GM12878 (cell line): ENCODE data around the gene PSMD11. TPM values are rescaled to one million over a fixed set of nuclear protein-coding genes. Genes with fewer than 3 reads are reported as not detected.

Experiments used
- ATAC-seq: fragments of 200-7000 bp; cut with Tn5 transposase; 3 replicates; pipeline ENCODE4 v1.9.1; 2020; ENCODE audit warnings: mild to moderate bottlenecking, moderate library complexity
- BruUV-seq: library from RNA; stranded (reverse); fragments of 400-500 nt; replicated peaks from 2 replicates; lab custom pipeline; 2021; lab: Mats Ljungman, UMichigan
- CTCF ChIA-PET: fragments of 300-600 bp; sonication (Branson Sonifier 250); formaldehyde crosslinking; extraction: SDS; loops from one replicate; lab custom pipeline; 2021; ENCODE audit warnings: inconsistent platforms; lab: Yijun Ruan, JAX
- POLR2A ChIA-PET: fragments of 350-600 bp; formaldehyde crosslinking; extraction: SDS; loops from one replicate; lab custom pipeline; 2021; ENCODE audit warnings: inconsistent platforms; lab: Charles Lee
- RAD21 ChIA-PET: fragments of 300-600 bp; sonication (Branson Sonifier 250); formaldehyde crosslinking; loops from one replicate; lab custom pipeline; 2023; ENCODE audit warnings: antibody characterized with exemption; ENCODE audit not compliant: unreplicated experiment; lab: Charles Lee
- SMC1A ChIA-PET: fragments of 300-600 bp; sonication (Branson Sonifier 250); formaldehyde crosslinking; loops from one replicate; lab custom pipeline; 2023; ENCODE audit not compliant: unreplicated experiment, uncharacterized antibody; lab: Charles Lee
- DNase-seq: peaks from one replicate; pipeline ENCODE4 v3.0.0-alpha.2; 2011; ENCODE audit warnings: low read depth, low spot score
- FAIRE-seq: peaks from 3 replicates; lab custom pipeline; 2011; peaks lifted over from hg19 to GRCh38; lab: Jason Lieb, UNC
- H2AFZ ChIP-seq: 2 replicates; pipeline ENCODE4 v1.6.0; 2011; ENCODE audit warnings: low read depth, low read length, control low read depth; ENCODE audit not compliant: control insufficient read depth
- H3K27ac ChIP-seq: 2 replicates; pipeline ENCODE4 v1.5.1; 2011; ENCODE audit warnings: control low read depth; ENCODE audit not compliant: control insufficient read depth, insufficient read depth
- H3K27me3 ChIP-seq, 2 experiments: replicated peaks in 1 of 2; 2 replicates each; pipeline versions ENCODE4 v1.6.0 to v1.6.1; 2011; ENCODE audit warnings: low read length in 1 of 2; ENCODE audit not compliant: control insufficient read depth in 2 of 2, insufficient read depth in 2 of 2
- H3K36me3 ChIP-seq, 2 experiments: 2 replicates each; pipeline ENCODE4 v1.5.1; 2011; ENCODE audit warnings: low read length in 1 of 2; ENCODE audit not compliant: control insufficient read depth in 2 of 2, insufficient read depth in 2 of 2
- H3K4me1 ChIP-seq: 2 replicates; pipeline ENCODE4 v1.6.1; 2011; ENCODE audit warnings: mild to moderate bottlenecking, low read length, moderate library complexity, mixed read lengths; ENCODE audit not compliant: control insufficient read depth, insufficient read depth
- H3K4me2 ChIP-seq: 2 replicates; pipeline ENCODE4 v1.6.0; 2011; ENCODE audit warnings: control low read depth; ENCODE audit not compliant: control insufficient read depth, insufficient read depth
- H3K4me3 ChIP-seq: fragments of 200-600 bp; sonication (generic); 2 replicates; pipeline ENCODE4 v1.5.1; 2016
- H3K79me2 ChIP-seq: 2 replicates; pipeline ENCODE4 v1.6.0; 2011; ENCODE audit warnings: low read length; ENCODE audit not compliant: control insufficient read depth, insufficient read depth
- H3K9ac ChIP-seq: 2 replicates; pipeline ENCODE4 v1.8.0; 2011; ENCODE audit warnings: low read length, control low read depth, mixed read lengths; ENCODE audit not compliant: control insufficient read depth, insufficient read depth
- H3K9me3 ChIP-seq: replicated peaks from 3 replicates; pipeline ENCODE4 v1.5.1; 2011; ENCODE audit warnings: mild to moderate bottlenecking, low read length; ENCODE audit not compliant: control insufficient read depth, insufficient read depth
- H4K20me1 ChIP-seq: 2 replicates; pipeline ENCODE4 v1.6.0; 2011; ENCODE audit not compliant: control insufficient read depth, insufficient read depth
- CHD1 ChIP-seq: IDR thresholded peaks from 2 replicates; pipeline ENCODE4 v1.6.1; 2012; ENCODE audit warnings: low read depth, low read length, improper control_type of control experiment
- CREB1 ChIP-seq: IDR thresholded peaks from 2 replicates; pipeline ENCODE4 v1.6.1; 2012; ENCODE audit warnings: low read depth, mild to moderate bottlenecking, inconsistent platforms
- HDAC2 ChIP-seq: fragments of 200-600 bp; sonication (generic); IDR thresholded peaks from 2 replicates; pipeline ENCODE4 v1.6.1; 2017
- MTA2 ChIP-seq: fragments of 450-650 bp; IDR thresholded peaks from 2 replicates; pipeline ENCODE4 v1.6.1; 2016; ENCODE audit warnings: low read depth, mild to moderate bottlenecking, moderate library complexity
- NBN ChIP-seq: fragments of 450-650 bp; IDR thresholded peaks from 2 replicates; pipeline ENCODE4 v1.6.1; 2016
- PML ChIP-seq: IDR thresholded peaks from 2 replicates; pipeline ENCODE4 v1.6.1; 2012; ENCODE audit warnings: low read length, inconsistent platforms
- SRF ChIP-seq, 2 experiments: IDR thresholded peaks; 2 replicates each; pipeline ENCODE4 v1.6.1; 2011; ENCODE audit warnings: low read depth in 2 of 2, low read length in 2 of 2, mild to moderate bottlenecking in 1 of 2, moderate library complexity in 1 of 2
- ZNF207 ChIP-seq: fragments of 450-650 bp; IDR thresholded peaks from 2 replicates; pipeline ENCODE4 v1.6.1; 2014; ENCODE audit warnings: antibody characterized with exemption, mild to moderate bottlenecking, borderline replicate concordance
- ZNF217 ChIP-seq: fragments of 450-650 bp; IDR thresholded peaks from 2 replicates; pipeline ENCODE4 v1.6.1; 2017; ENCODE audit warnings: antibody characterized with exemption, mild to moderate bottlenecking
- WGBS: methylation state at CpG from one replicate; pipeline ENCODE4 v1.1.6; 2016; ENCODE audit warnings: low lambda C conversion rate; ENCODE audit not compliant: insufficient replicate concordance, insufficient coverage; ENCODE audit errors: missing lambda C conversion rate; 5-methylcytosine and 5-hydroxymethylcytosine counted together
- in situ Hi-C: fragments of 300-500 bp; cut with MboI; formaldehyde crosslinking; loops from 9 replicates; pipeline ENCODE4 v1.14.3; 2018; ENCODE audit warnings: mixed read lengths
- intact Hi-C: fragments of 100-400 bp; cut with micrococcal nuclease; formaldehyde crosslinking; loops from one replicate; pipeline ENCODE4 v1.14.2; 2022; ENCODE audit not compliant: unreplicated experiment
- polyA plus RNA-seq, 11 experiments: library from polyadenylated mRNA; depleted of rRNA in 4 of 11; unstranded in 6 of 11; stranded (reverse) in 5 of 11; fragments of >200 nt; fragmentation: Nextera tagmentation in 4 of 11; fragmentation: Illumina TruSeq in 1 of 11; extraction: Ambion mirVana in 4 of 11; extraction: Trizol in 1 of 11; gene quantifications; 1 replicate in 1 of 11; 2 replicates in 10 of 11; pipeline versions ENCODE4 v1.2.1 to v1.2.3, GENCODE V29; 2011 to 2016; ENCODE audit warnings: inconsistent platforms in 2 of 11, missing spikeins in 2 of 11, low read depth in 1 of 11
- total RNA-seq, 4 experiments: library from RNA; depleted of rRNA in 3 of 4; stranded (reverse); fragments of >200 nt in 3 of 4; fragmentation: Illumina TruSeq in 1 of 4; extraction: Trizol in 1 of 4; gene quantifications; 2 replicates each; pipeline versions ENCODE4 v1.2.1 to v1.2.3, GENCODE V29; 2013 to 2021
- TF ChIP-seq, protein P1 (sequence below): IDR thresholded peaks from 2 replicates; pipeline ENCODE4 v1.6.1; 2012; ENCODE audit warnings: improper control_type of control experiment, low read depth, low read length; ENCODE audit not compliant: insufficient replicate concordance

Gene PSMD11
- total and polyA plus RNA-seq, 10 of the 15 experiments (the other 5 are each of a cell fraction or from before 2014, with no cell fraction given): 84.1 to 319 (median 120) TPM

DNA sequence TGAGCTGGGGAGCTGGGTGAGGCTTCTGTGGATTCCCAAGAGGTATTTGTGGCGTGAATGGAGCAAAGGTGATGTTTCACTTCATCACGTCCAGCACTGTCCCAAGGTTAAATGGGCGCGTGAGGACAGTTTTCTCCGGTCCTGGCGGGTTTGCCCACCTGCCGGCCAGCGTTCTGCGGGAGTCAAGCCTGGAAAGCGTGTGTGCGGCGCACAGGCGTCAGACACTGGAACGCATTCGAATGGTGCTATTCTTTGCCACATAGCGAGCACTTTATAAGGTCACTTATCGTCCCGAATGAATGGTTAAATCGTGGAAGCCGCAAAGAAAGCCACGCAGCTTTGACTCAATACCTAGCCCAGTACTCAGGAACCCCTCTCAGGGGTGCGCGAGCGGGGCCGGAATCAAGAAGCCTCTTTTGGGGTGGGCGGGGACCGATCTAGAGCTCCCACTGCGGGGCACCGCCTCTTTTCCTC is 446 bp upstream of the PSMD11 start:
- Histone ChIP-seq H3K4me2 (peak overlapping the region; percentile 100), H3K27me3 (no peaks in the 10 kb centered on the region), H3K9me3 (no peaks in the 10 kb centered on the region; the same call in 2 of the 3 replicates), H3K27ac (no peak overlapping the region), H3K4me3 (peak overlapping the region; percentile 77), H3K36me3 (peaks cover 0 to 6% of the 10 kb centered on the region in 2 experiments; a peak in 2 of 4 replicates), H4K20me1 (no peaks in the 10 kb centered on the region; the same call in 1 of the 2 replicates), H2AFZ (peak overlapping the region; percentile 96), H3K4me1 (peaks cover 3% of the 10 kb centered on the region), H3K79me2 (peaks cover 41% of the 10 kb centered on the region), H3K9ac (peak overlapping the region; percentile 52)
- ATAC-seq: no peak; the same call in 1 of the 3 replicates
- no peak for FAIRE-seq
- no TSS peak for BruUV-seq
- CTCF ChIA-PET: interaction anchor here (0.5 to 6.3 kb wide), 42 partner anchors 8 to 433 kb away, joined by 3 to 102 read pairs (median 4); partner anchors contain the start of gene MYO1D
- in situ Hi-C loops (no loop called here), intact Hi-C loops (loop anchor here (2.0 kb wide), 1 partner anchor 191 kb away; no protein-coding TSS in a partner anchor)
- DNase-seq: no peak
- RAD21 ChIA-PET: interaction anchor here (0.7 to 2.0 kb wide), 13 partner anchors 18 to 433 kb away, joined by 3 to 9 read pairs (median 4); partner anchors contain the start of genes C17orf75, CDK5R1 and MYO1D
- SMC1A ChIA-PET: interaction anchor here (0.9 to 2.2 kb wide), 10 partner anchors 18 to 313 kb away, joined by 3 to 8 read pairs (median 4); no protein-coding TSS in a partner anchor
- POLR2A ChIA-PET: interaction anchor here (0.6 to 1.3 kb wide), 3 partner anchors 25 to 319 kb away, joined by 3 to 5 read pairs (median 3); no protein-coding TSS in a partner anchor
- 8% methylated on average over 25 of the region's 29 CpGs for WGBS
- TF ChIP-seq ZNF217 (peak; percentile 68; the same call in 1 of the 2 replicates), SRF (IDR thresholded peaks at IDR 0.05; ENCODE audit: low read depth in 2 of 2, low read length in 2 of 2) (peak; percentile 69 to 90), MTA2 (0 out of 2 replicates have a peak, but pooled peaks have one; percentile 14), CREB1 (no peak)

DNA sequence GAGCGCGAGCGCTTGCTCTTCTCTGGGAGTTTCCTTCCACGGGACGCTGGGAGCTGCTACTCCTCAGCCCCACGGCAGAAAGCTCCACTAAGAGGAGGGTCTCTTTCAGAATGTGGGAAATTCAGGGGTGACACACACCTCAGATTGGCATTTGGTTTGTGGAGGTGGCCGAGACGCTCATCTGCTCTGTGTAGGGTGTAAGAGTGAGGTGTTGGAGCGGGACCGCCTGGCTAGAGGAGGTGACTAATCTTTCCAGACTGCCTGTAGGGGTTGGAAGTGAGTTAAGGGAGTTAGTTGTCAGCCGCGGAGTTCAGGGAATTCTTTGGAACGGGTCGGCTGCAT is 735 bp downstream of the PSMD11 start:
- ChIA-PET RAD21 (interaction anchor here (1.1 to 2.0 kb wide), 5 partner anchors 42 to 283 kb away, joined by 3 to 4 read pairs (median 3); partner anchors contain the start of gene CDK5R1), POLR2A (interaction anchor here (0.5 kb wide), 1 partner anchor 21 kb away, joined by 3 read pairs; no protein-coding TSS in a partner anchor), CTCF (interaction anchor here (1.1 to 6.3 kb wide), 11 partner anchors 9 to 310 kb away, joined by 3 to 102 read pairs (median 6); no protein-coding TSS in a partner anchor), SMC1A (interaction anchor here (0.9 to 2.2 kb wide), 7 partner anchors 17 to 338 kb away, joined by 3 to 8 read pairs (median 3); no protein-coding TSS in a partner anchor)
- 2% methylated on average over 14 of the region's 14 CpGs for WGBS
- H3K4me1 ChIP-seq: peaks cover 3% of the 10 kb centered on the region
- H4K20me1 ChIP-seq: no peaks in the 10 kb centered on the region; the same call in 1 of the 2 replicates
- no peak for TF ChIP-seq CHD1
- TF ChIP-seq, protein P1, sequence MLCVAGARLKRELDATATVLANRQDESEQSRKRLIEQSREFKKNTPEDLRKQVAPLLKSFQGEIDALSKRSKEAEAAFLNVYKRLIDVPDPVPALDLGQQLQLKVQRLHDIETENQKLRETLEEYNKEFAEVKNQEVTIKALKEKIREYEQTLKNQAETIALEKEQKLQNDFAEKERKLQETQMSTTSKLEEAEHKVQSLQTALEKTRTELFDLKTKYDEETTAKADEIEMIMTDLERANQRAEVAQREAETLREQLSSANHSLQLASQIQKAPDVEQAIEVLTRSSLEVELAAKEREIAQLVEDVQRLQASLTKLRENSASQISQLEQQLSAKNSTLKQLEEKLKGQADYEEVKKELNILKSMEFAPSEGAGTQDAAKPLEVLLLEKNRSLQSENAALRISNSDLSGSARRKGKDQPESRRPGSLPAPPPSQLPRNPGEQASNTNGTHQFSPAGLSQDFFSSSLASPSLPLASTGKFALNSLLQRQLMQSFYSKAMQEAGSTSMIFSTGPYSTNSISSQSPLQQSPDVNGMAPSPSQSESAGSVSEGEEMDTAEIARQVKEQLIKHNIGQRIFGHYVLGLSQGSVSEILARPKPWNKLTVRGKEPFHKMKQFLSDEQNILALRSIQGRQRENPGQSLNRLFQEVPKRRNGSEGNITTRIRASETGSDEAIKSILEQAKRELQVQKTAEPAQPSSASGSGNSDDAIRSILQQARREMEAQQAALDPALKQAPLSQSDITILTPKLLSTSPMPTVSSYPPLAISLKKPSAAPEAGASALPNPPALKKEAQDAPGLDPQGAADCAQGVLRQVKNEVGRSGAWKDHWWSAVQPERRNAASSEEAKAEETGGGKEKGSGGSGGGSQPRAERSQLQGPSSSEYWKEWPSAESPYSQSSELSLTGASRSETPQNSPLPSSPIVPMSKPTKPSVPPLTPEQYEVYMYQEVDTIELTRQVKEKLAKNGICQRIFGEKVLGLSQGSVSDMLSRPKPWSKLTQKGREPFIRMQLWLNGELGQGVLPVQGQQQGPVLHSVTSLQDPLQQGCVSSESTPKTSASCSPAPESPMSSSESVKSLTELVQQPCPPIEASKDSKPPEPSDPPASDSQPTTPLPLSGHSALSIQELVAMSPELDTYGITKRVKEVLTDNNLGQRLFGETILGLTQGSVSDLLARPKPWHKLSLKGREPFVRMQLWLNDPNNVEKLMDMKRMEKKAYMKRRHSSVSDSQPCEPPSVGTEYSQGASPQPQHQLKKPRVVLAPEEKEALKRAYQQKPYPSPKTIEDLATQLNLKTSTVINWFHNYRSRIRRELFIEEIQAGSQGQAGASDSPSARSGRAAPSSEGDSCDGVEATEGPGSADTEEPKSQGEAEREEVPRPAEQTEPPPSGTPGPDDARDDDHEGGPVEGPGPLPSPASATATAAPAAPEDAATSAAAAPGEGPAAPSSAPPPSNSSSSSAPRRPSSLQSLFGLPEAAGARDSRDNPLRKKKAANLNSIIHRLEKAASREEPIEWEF: no peak
- TF ChIP-seq PML: no peak
- no peak for TF ChIP-seq HDAC2
- TF ChIP-seq NBN: no peak
- no peak for TF ChIP-seq ZNF207
- H3K27ac ChIP-seq: peak overlapping the region; percentile 81
- H3K4me2 ChIP-seq: peak overlapping the region; percentile 53
- H3K27me3 ChIP-seq: no peaks in the 10 kb centered on the region
- in situ Hi-C loops: no loop called here
- peak overlapping the region; percentile 93 for H3K9ac ChIP-seq
- H3K79me2 ChIP-seq: peaks cover 46% of the 10 kb centered on the region
- no peaks in the 10 kb centered on the region; the same call in 2 of the 3 replicates for H3K9me3 ChIP-seq
- ATAC-seq (peak; percentile 51), FAIRE-seq (no peak), DNase-seq (no peak)
- no TSS peak for BruUV-seq
- intact Hi-C loops: loop anchor here (2.0 kb wide), 1 partner anchor 192 kb away; no protein-coding TSS in a partner anchor
- H2AFZ ChIP-seq: peak overlapping the region; percentile 82
- H3K4me3 ChIP-seq: peak overlapping the region; percentile 97
- peaks cover 2 to 8% of the 10 kb centered on the region in 2 experiments; a peak in 3 of 4 replicates for H3K36me3 ChIP-seq
